ENCODE data around the gene PCDHB14.

Gene PCDHB14

GRCh38 chr5:141250576-141250975 lies 27.4 kb downstream of the PCDHB14 start:
- no peak overlapping the region for H3K27ac ChIP-seq
- no peaks in the 10 kb centered on the region for H3K36me3 ChIP-seq (ENCODE audit: insufficient read depth)
- no peak overlapping the region for H3K9ac ChIP-seq
- H2AFZ ChIP-seq (ENCODE audit: low read depth), result no peak overlapping the region
- no peaks in the 10 kb centered on the region for H3K79me2 ChIP-seq (ENCODE audit: insufficient read depth, low read depth)
- H3K4me3 ChIP-seq (IDR thresholded peaks at IDR 0.05; ENCODE audit: insufficient read depth, low read depth, low read length), result no peak overlapping the region
- H3K4me1 ChIP-seq (ENCODE audit: low read depth, poor library complexity, severe bottlenecking), result no peaks in the 10 kb centered on the region
- no peak overlapping the region for H3K4me2 ChIP-seq
- H4K20me1 ChIP-seq (ENCODE audit: insufficient read depth), result no peaks in the 10 kb centered on the region
- TF ChIP-seq CTCF (conservative IDR thresholded peaks at IDR 0.05; ENCODE audit: low read depth, low read length), result no peak
- H3K27me3 ChIP-seq (ENCODE audit: insufficient read depth, low read depth), result no peaks in the 10 kb centered on the region

- no peak overlapping the region for H2AFZ ChIP-seq (ENCODE audit: low read depth)
- H3K27me3 ChIP-seq (ENCODE audit: insufficient read depth, low read depth), result no peaks in the 10 kb centered on the region
- no peak overlapping the region for H3K9ac ChIP-seq
- H4K20me1 ChIP-seq (ENCODE audit: insufficient read depth), result no peaks in the 10 kb centered on the region
- TF ChIP-seq CTCF (conservative IDR thresholded peaks at IDR 0.05; ENCODE audit: low read depth, low read length), result no peak
- no peak overlapping the region for H3K27ac ChIP-seq
- H3K4me2 ChIP-seq, result no peak overlapping the region
- H3K4me3 ChIP-seq (IDR thresholded peaks at IDR 0.05; ENCODE audit: insufficient read depth, low read depth, low read length), result no peak overlapping the region
- no peaks in the 10 kb centered on the region for H3K79me2 ChIP-seq (ENCODE audit: insufficient read depth, low read depth)
- H3K36me3 ChIP-seq (ENCODE audit: insufficient read depth), result no peaks in the 10 kb centered on the region
- no peaks in the 10 kb centered on the region for H3K4me1 ChIP-seq (ENCODE audit: low read depth, poor library complexity, severe bottlenecking)
These were observed 35.3 kb downstream of the PCDHB14 start for GRCh38 chr5:141258464-141258863.

- H3K79me2 ChIP-seq (ENCODE audit: insufficient read depth, low read depth), result no peaks in the 10 kb centered on the region
- no peak overlapping the region for H3K9ac ChIP-seq
- no peak overlapping the region for H2AFZ ChIP-seq (ENCODE audit: low read depth)
- H4K20me1 ChIP-seq (ENCODE audit: insufficient read depth), result no peaks in the 10 kb centered on the region
- no peaks in the 10 kb centered on the region for H3K36me3 ChIP-seq (ENCODE audit: insufficient read depth)
- no peak overlapping the region for H3K4me3 ChIP-seq (IDR thresholded peaks at IDR 0.05; ENCODE audit: insufficient read depth, low read depth, low read length)
- H3K27me3 ChIP-seq (ENCODE audit: insufficient read depth, low read depth), result no peaks in the 10 kb centered on the region
- H3K27ac ChIP-seq, result no peak overlapping the region
- H3K4me2 ChIP-seq, result no peak overlapping the region
- no peaks in the 10 kb centered on the region for H3K4me1 ChIP-seq (ENCODE audit: low read depth, poor library complexity, severe bottlenecking)
- TF ChIP-seq CTCF (conservative IDR thresholded peaks at IDR 0.05; ENCODE audit: low read depth, low read length), result no peak
These were observed 35.8 kb downstream of the PCDHB14 start for GRCh38 chr5:141258948-141259347.

GRCh38 chr5:141260458-141261237 lies 37.5 kb downstream of the PCDHB14 start:
- Histone ChIP-seq H4K20me1 (ENCODE audit: insufficient read depth) (no peaks in the 10 kb centered on the region), H3K27me3 (ENCODE audit: insufficient read depth, low read depth) (no peaks in the 10 kb centered on the region), H3K4me2 (no peak overlapping the region), H3K4me1 (ENCODE audit: low read depth, poor library complexity, severe bottlenecking) (no peaks in the 10 kb centered on the region), H3K4me3 (IDR thresholded peaks at IDR 0.05; ENCODE audit: insufficient read depth, low read depth, low read length) (no peak overlapping the region), H3K9ac (no peak overlapping the region), H3K79me2 (ENCODE audit: insufficient read depth, low read depth) (no peaks in the 10 kb centered on the region), H2AFZ (ENCODE audit: low read depth) (no peak overlapping the region), H3K36me3 (ENCODE audit: insufficient read depth) (no peaks in the 10 kb centered on the region), H3K27ac (no peak overlapping the region)
- TF ChIP-seq CTCF (conservative IDR thresholded peaks at IDR 0.05; ENCODE audit: low read depth, low read length), result no peak

Data from KMS-11 (cell line).